ENCODE data around the gene ZNF438.

ZNF438 gene

DNA sequence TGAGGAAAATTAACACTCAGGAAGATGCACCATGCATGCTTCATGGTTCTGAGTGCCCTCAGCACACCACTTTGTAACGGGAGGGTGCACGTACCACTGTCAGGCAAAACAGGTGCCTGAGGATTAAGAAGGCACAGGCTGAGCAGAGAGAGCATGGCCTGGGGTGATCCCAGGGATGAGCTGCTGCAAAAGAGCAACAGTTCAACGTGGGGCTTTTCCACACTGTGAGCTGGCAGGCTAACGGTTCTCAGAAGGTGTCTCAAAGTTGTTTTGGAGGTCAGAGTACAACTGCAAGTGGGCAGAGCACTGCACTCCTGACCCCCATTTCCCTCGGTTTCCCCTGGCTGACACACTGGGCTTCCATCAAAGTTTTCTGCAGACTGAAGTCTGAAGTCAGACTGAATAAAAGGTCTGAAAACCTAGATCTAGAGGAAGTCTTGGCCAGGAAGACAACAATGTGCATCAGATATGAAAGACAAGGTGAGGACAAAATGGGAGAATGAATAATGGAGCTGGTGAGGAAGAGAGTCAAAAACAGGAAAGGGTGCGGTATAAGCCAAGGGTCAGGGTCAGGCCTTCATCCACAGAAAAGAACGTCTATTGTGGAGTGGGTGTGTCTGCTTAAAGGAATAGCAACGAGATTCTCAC, 20.5 kb downstream of the ZNF438 start:
- DNase-seq: no peak

DNA sequence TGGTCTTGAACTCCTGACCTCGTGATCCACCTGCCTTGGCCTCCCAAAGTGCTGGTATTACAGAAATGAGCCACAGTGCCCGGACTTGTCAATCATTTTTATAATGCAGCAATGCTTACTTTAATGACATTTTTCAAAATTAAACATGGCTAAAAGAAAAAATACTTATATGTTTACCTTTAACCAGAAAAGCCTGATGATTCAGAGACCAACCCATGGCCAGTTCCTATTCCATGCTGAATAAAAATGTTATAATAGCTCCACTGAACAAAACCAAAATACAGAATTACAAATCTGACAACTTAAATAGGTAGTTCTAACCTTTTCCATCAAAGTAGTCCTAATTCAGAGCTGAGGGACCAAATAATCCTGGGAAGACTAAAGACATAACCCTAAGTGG, 21.6 kb downstream of the ZNF438 start:
- no peak for DNase-seq

GRCh38 chr10:31005895-31006294, 25.8 kb downstream of the ZNF438 start:
- no peak for DNase-seq

DNA sequence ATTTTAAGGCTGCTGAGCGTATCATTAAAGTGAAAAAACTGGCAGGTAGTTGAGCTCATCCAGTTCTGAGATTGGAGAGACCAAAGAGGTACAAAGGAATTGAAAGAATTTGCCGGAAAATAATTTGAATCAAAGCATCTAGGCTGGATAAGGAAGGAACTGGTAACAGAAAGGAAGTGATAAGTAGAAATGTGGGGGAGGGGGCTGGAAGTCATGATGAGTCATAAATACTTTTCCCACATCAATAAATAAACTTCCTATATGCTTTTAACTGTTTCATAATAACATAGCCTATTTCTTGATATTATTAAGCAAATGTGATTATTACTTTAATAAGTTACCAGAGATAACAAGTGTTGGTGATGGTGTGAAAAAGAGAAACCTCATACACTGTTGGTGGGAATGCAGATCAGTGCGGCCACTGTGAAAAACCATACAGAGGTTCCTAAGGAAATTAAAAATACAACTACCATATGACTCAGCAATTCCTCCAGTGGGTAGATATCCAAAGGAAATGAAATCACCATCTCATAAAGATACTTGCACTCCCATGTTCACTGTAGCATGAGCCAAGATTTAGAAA, 27.0 kb downstream of the ZNF438 start:
- DNase-seq: no peak

DNA sequence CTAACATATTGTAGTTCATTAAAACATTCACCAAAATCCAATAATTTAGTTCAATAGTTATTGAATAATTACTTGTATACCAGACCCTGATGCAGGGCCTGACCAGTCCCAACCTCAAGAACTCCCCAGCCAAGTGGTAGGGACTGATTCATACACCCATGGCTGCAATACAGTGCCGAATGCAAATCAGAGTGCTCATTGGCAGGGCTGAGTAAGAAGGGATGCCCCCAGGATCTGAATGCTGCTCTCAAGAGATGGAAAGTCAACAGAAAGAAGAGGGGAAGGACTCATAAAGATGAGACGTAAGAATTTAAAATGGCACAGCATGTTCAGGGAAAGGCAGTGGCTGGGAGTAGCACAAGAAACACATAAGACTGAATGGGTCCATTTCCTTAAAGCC, 29.9 kb downstream of the ZNF438 start:
- no peak for DNase-seq

DNA sequence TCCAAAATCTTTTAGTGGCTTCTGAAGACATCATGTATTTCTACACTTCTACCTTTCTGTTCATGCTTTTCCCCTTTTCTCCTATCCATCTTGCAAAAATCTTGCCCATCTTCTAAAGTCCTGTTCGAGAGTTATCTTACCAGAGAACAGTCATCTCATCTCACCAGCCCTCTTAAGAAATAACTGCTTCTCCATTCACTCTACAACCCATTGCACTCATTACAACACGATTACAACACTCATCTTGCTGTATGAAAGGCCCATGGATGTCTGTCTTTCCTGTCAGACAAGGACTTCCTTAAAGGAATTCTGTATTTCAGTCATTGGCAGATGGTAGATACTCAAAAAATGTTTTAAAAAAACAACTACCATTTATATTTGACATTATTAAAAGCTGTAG, 30.8 kb downstream of the ZNF438 start:
- no peak for DNase-seq

DNA sequence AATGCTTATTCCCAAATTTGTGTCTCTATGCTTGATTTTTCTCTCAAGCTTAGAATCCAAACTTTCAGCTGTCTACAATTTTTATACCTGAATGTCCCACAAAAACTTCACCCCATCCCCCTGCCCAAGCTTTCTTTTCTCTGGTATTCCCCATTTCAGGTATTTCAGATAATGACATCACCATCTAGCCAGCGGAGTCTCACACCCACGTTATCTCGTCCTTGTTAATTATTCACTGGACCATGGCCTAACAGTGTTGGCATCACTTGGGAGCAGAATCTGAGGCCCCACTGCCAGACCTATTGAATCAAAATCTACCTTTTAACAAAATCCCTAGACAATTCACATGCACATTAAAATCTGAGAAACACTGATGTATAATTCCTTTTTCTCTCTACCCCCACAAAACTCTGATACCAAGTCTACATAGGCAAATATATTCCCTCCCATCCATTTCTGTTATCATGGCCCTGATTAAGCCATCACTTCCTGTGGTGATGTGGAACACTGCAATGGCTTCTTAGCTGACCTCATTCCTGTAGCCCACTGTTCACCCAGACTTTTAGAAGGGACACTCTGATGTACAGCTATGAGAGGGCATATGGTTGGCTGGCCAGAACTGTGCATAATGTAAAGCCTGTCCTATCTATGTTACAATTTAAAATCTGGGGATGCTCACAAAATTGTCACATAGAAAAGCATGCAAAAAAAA, 31.4 kb downstream of the ZNF438 start:
- no peak for DNase-seq

GRCh38 chr10:30999070-30999712, 32.5 kb downstream of the ZNF438 start:
- no peak for DNase-seq

DNA sequence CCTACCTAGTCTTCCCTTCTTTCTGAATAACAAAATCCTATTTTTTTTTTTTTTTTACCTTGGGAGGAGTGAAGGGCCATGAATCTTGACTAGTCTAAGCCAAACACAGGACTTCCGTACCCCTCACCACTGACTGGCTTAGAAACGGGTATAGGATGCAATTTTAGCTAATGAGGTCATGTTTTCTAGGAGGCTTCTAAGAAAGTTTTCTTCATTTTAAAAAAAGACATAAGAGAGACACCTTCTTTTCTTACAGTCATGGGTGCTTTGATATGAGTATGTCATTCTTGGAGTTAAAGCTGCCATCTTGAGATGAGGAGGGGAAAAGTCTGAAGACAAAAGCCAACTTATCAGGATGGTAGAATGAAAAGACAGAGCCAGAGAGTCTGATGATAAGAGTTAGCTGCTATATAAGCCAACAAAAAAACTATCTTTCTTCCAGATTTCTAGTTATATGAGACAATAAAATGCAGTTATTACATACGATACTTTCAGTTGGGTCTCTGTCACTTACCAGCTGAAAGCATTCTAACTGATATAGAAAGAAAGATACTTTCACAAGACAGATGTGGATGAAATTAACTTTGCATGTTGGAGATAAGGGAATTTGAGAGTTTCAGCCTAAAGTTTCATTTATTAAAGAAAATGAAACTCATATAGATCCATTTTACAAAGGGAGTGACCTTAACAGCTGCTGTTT, 34.0 kb downstream of the ZNF438 start:
- DNase-seq: no peak

DNA sequence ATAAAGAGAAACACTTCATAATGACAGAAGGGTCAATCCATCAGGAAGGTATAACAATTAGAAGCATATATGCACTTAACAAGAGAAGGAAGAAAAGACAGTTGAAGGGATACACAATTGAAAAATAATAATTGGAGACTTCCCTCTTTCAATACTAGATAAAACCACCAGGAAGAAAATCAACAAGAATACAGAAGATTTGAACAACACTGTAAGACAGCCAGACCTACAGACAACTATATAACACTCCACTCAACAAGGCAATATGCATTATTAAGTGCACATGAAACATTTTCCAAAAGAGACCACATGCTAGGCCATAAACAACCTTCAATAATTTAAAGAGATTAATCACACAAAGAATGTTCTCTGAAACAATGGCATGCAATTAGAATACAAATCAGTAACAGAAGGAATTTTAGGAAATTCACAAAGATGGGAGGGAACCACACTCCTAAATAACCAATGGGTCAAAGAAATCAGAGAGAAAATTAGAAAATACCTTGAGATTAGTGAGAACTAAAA, 35.1 kb downstream of the ZNF438 start:
- no peak for DNase-seq

DNA sequence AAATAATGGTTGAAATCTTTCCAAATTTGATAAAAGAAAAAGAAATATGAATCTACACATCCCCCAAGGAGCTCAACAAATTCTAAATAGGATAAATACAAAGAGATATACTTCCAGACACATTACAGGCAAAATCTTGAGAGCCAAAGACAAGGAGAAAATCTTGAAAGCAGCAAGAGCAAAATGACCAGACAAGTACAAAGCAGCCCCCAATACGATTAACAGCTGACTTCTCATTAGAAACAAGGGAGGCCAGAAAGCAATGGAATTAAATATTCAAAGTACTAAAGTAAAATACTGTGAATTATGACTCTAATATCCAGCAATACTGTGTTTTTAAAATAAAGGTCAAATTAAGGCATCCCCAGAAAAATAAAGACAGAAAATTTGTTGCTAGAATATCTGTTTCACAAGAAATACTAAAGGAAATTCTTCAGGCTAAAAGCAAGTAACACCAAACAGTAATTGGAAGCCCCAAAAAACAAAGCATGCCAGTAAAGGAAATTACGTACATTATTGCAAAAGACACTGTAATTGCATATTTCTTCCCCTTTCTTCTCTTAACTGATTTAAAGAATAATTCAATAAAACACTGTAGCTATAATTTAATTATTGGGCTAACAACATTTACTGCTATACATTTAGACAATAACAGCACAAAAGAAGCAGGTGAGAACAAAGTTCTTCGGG, 36.4 kb downstream of the ZNF438 start:
- DNase-seq: no peak

DNA sequence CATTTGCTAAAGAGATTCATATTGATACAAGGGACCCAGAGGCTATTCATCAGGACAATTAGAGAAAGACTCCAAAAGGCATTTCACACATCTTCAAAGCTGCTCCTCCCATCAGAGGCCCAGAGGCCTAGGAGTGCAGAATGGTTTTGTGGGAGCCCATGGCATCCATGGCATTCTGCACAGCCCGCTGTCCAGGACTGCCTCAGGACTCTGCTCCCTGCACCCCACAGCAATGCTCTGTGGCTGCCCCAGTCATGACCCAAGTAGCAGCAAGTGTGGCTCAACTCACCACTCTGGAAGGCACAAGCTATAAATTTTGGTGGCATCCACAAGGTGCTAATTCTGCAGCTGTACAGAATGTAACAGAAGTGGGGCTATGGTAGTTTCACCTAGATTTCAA, 38.5 kb downstream of the ZNF438 start:
- DNase-seq: no peak

DNA sequence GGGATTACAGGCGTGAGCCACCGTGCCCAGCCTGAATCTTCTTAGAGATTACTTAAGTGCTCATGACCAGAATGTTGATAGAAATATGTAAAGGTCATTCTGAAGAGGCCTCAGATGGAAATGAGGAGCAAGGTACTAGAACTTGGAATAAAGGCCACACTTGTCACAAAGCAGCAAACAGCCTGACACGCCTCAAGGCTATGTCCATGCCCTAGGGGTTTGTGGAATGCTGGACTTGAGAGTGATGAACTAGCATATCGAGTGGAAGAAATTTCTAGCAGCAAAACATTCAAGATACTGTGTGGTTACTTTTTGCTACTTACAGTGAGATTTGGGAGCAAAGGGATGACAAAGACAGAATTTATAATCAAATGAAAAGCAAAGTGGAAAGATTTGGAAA, 39.0 kb downstream of the ZNF438 start:
- DNase-seq: no peak

DNA sequence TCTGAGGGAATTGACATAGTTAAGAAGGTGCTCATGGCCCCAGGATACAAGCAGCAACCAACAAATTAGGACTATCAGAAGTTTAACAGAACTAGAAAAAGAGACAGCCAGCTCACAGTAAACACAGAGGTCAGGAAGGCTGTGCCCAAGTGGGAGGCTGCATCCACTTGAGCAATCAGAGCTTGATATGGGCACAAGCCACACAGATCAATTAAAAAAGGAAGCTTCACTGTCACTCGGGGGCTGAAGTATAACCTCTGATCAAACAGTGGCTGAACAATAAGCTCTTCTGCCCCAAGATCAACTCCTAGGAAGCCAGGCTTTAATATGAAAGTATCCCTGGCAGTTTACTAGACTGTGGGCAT, 40.0 kb downstream of the ZNF438 start:
- DNase-seq: no peak

DNA sequence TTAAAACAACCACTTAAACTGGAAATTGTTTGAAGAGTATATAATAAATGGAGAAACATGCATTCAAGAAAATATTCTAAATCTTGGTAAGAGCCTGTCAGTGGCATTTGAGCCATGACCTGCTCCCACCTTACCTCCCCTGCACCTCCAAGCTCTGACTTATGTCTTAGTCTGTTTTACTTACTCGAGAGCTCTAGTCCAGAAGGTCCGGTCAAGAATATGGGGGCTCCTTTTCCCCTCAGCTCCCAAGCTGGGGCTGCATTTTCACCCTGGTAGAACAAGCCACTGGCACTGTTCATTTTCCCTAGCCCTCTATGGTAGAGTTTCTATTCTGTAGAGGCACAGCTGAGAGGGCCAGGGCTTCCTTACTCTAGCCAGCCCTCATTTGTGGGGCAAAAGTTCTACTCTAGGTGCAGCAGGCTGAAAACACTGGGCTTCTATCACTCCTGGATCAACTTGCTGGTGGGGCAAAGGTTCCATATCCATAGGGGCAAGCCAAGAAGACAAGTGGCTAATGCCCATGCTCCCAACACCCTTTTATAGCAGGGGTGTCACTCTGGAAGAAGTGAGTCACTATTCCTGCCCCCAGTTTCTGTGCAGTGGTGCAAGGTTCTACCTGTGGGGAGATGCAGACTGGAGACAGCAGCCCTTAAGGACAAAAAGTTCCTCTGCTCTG, 40.6 kb downstream of the ZNF438 start:
- DNase-seq: no peak

GRCh38 chr10:30990351-30990750, 41.3 kb downstream of the ZNF438 start:
- DNase-seq: no peak

DNA sequence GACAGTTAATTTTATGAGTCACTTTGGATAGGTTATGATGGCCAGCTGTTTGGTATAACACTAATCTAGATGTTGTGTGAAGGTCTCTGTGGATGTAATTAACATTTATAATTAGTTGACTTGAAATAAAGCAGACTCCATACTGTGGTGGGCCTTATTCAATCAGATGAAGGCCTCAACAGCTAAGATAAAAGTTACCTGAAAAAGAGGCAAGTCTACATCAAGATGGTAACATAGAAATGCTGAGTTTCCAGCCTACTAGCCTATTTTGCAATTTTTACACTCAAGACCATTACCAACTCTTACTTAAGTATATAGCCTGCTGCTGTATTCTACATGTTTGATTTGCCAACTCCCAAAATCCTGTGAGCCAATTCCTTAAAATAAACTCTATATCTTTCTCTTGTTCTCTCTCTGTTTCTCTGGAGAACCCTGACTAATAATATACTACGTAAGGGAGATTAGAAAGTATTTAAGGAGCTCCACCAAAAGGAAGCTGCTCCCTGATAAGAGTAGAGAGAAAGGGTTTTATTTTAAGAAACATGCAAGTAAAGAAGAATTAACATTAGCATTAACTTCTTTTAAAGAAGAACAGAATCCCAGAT, 42.7 kb downstream of the ZNF438 start:
- no peak for DNase-seq

- DNase-seq: no peak
These were observed 44.2 kb downstream of the ZNF438 start for GRCh38 chr10:30987463-30987862.

GRCh38 chr10:30986053-30986555, 45.6 kb downstream of the ZNF438 start:
- no peak for DNase-seq

GRCh38 chr10:30985512-30985911, 46.2 kb downstream of the ZNF438 start:
- DNase-seq: no peak
